ENCODE measurements around the gene MDFIC.
A peak's percentile ranks its signal among the peaks of the same experiment; 100 is the strongest.

MDFIC gene

DNA sequence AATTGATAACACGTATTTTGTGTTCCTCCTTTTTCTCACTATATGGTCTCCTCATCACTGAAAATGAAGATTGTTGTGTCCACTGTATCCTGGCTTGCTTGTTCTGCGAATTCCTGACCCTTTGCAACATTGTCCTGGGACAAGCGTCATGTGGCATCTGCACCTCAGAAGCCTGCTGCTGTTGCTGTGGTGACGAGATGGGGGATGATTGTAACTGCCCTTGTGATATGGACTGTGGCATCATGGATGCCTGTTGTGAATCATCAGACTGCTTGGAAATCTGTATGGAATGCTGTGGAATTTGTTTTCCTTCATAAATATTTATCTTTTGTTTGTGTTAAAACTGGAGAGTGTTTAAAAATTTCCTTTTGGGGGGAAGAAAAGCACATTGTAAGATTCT, 93.7 kb downstream of the MDFIC start:
- peak; percentile 53 for DNase-seq (ENCODE audit: low read depth)
- H3K4me3 ChIP-seq (ENCODE audit: control insufficient read depth, low read depth, low read length), result no peak overlapping the region
- TF ChIP-seq, protein P1, sequence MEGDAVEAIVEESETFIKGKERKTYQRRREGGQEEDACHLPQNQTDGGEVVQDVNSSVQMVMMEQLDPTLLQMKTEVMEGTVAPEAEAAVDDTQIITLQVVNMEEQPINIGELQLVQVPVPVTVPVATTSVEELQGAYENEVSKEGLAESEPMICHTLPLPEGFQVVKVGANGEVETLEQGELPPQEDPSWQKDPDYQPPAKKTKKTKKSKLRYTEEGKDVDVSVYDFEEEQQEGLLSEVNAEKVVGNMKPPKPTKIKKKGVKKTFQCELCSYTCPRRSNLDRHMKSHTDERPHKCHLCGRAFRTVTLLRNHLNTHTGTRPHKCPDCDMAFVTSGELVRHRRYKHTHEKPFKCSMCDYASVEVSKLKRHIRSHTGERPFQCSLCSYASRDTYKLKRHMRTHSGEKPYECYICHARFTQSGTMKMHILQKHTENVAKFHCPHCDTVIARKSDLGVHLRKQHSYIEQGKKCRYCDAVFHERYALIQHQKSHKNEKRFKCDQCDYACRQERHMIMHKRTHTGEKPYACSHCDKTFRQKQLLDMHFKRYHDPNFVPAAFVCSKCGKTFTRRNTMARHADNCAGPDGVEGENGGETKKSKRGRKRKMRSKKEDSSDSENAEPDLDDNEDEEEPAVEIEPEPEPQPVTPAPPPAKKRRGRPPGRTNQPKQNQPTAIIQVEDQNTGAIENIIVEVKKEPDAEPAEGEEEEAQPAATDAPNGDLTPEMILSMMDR (conservative IDR thresholded peaks at IDR 0.05; ENCODE audit: control insufficient read depth, insufficient read depth, low read depth, low read length), result no peak

DNA sequence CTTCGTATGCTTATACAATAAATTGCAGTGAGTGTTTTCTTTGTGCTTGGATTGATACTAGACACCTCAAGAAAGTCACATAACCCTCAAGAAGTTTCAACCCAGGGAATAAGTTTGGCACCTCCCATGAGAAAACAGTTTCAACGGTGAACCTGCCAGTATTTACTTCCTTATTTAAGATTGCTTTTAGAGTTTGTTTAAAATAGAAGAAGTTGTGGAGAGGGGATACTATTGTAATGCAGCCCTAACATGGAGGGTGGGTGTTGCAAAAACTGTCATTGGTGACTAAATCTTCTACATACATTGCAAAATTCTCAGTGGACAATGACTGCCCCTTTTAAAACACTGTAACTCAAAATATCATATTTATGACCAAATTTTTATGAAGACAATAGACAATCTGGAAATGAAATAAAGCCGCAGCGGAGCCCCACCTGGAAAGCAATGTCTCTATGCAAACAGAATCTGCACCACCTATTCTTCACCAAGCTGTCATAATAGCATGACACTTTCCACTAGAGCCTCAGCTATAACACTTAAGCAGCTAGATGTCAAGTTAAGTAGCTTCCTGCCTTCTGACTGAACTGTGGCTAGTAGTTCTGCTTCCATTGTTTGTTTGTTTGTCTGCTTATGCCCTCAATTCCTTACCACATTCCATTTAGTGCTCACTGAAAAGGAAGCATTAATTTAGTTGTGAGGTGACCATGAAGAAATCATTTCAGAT, 98.2 kb downstream of the MDFIC start:
- no peak overlapping the region for H3K4me3 ChIP-seq (ENCODE audit: control insufficient read depth, low read depth, low read length)
- TF ChIP-seq, protein P1 (conservative IDR thresholded peaks at IDR 0.05; ENCODE audit: control insufficient read depth, insufficient read depth, low read depth, low read length), result no peak
- no peak for DNase-seq (ENCODE audit: low read depth)

DNA sequence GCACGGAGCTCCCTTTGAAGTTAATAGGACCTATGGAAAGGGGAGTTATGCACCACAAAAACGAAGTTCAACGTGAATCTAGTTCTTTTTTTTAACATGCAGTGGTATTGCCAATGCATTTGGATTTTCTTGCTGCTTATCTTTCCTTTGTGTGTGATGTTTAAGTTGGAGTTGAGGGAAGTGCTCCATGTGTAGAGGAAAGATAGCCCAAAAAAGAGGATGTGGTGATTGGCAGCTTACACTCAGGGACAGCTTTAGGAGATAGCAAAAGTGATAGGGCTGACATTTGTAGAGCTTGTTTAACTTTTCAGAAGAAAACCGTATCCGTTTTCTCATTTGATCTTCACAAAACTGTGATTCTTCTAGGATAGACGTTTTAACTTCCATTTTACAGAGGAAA, 101.3 kb downstream of the MDFIC start:
- DNase-seq (ENCODE audit: low read depth), result no peak
- TF ChIP-seq, protein P1 (conservative IDR thresholded peaks at IDR 0.05; ENCODE audit: control insufficient read depth, insufficient read depth, low read depth, low read length), result no peak
- no peak overlapping the region for H3K4me3 ChIP-seq (ENCODE audit: control insufficient read depth, low read depth, low read length)

DNA sequence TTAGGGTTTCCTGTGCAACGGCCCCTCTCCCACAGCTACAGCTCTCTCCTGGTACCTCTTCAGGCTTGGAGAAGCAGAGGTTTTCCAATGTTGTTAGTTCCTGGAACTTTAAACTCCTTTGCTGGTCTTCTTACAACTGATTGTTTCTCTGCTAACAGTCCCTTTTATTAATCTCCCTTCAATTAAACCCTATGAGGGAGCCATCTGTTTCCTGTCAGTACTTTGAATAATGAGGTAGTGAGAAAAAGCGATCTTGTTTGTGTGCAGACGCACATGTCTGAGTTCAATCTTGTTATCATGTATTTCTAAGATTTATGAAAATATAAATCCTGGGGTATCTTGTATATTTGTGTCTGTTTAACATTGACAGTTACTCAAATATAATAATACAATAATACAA, 102.4 kb downstream of the MDFIC start:
- TF ChIP-seq, protein P1 (conservative IDR thresholded peaks at IDR 0.05; ENCODE audit: control insufficient read depth, insufficient read depth, low read depth, low read length), result no peak
- no peak for DNase-seq (ENCODE audit: low read depth)
- no peak overlapping the region for H3K4me3 ChIP-seq (ENCODE audit: control insufficient read depth, low read depth, low read length)

DNA sequence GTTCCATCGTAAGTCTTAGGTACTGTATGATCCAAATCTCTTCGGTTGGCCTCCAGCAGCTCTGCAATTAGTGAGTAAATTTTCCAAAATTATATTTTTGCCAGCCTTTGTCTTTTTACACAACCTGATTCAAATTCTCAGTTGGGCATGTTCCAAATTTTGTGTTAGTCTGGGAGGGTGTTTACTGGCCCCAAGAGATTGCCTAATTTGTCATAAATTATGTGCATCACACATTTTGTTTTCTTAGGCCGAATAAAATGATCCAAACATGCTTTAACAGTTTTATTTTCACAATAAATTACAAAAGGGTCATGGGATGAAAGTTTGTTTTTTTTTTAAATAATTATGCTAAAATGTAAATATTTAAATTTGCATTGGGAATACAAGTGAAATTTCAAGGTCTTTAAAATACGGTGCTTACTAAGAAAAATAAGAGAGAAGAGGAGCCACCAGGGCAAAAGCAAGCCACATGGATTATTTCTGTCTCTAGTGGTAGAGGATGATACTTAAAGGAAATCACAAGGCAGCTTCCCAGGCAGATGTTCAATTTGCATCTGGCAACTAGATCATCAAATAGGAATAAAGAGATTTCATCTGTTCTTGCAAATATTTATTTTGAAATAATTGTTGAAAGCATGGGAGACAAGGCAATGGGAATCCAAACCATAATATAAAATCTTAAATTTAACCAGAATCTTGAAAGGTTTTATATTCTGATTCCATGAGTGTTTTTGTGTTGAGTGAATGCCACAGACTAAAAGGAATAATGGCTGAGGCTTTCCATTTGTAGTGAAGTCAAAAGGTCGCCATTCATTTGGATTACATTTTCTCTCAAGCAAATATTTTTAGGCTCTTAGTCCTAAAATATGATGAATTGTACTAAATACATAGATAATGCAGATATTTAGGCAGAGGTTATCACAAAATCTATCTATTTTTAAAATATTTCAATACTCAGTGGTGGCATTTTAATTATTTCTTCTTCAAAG, 111.1 kb downstream of the MDFIC start:
- no peak for DNase-seq (ENCODE audit: low read depth)
- TF ChIP-seq, protein P1 (conservative IDR thresholded peaks at IDR 0.05; ENCODE audit: control insufficient read depth, insufficient read depth, low read depth, low read length), result no peak
- no peak overlapping the region for H3K4me3 ChIP-seq (ENCODE audit: control insufficient read depth, low read depth, low read length)

DNA sequence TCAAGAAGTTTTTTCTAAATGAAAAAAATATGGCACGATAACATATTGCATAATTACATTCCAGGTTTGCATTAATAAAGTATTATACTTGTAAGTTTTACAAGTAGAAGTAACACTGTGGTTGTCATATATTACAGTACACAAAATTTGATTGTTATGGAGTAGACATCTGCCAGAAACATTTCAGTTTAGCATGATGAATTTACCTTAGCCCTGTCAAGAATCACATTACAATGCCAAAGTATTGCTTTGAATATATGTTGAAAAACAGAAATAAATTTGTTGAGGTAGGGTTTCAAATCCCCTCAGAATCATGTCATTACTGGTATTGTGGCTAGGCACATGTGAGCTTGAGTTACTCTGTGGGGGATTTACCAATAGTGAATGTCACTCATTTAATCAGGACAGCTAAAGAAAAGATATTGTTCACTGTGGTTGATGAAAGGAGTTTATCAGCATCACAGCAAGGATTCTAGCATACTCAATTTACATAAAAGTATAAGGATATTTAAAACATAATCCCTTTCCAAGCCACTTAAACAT, 112.1 kb downstream of the MDFIC start:
- TF ChIP-seq, protein P1 (conservative IDR thresholded peaks at IDR 0.05; ENCODE audit: control insufficient read depth, insufficient read depth, low read depth, low read length), result no peak
- no peak for DNase-seq (ENCODE audit: low read depth)
- H3K4me3 ChIP-seq (ENCODE audit: control insufficient read depth, low read depth, low read length), result no peak overlapping the region
